NOMO-1 treated with DMSO at 0.1 percent for 48 hours (cell line): ENCODE results near the gene CNTN4.

ENCODE experiments used
- DNase-seq: peaks from one replicate; lab custom pipeline; 2025; ENCODE audit not compliant: unreplicated experiment; lab: John Stamatoyannopoulos, UW

Gene CNTN4

DNA sequence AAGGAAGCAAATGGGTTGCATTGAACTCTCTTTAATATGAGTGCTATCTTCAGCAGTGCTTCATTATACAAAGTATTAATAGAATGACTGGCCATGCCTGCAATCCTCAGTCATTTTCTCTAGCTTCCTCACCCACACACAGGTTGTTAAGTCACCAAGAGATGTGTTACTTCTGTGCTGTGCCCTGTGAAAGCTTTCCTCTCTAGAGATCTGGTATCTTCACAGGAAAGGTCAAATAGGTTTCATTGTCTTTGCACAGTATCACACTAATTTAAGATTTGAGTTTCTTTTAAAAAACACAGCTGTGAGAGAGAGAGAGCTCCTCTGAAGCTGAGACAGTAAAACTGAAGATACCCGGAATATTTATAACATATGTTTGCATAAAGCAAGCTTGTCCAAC is 278.6 kb downstream of the CNTN4 start:
- DNase-seq = no peak

- no peak for DNase-seq
These were observed 292.4 kb downstream of the CNTN4 start for GRCh38 chr3:2390926-2391532.

- no peak for DNase-seq
These were observed 293.2 kb downstream of the CNTN4 start for GRCh38 chr3:2391896-2392295.

- DNase-seq = no peak
These were observed 294.3 kb downstream of the CNTN4 start for GRCh38 chr3:2392981-2393380.

DNA sequence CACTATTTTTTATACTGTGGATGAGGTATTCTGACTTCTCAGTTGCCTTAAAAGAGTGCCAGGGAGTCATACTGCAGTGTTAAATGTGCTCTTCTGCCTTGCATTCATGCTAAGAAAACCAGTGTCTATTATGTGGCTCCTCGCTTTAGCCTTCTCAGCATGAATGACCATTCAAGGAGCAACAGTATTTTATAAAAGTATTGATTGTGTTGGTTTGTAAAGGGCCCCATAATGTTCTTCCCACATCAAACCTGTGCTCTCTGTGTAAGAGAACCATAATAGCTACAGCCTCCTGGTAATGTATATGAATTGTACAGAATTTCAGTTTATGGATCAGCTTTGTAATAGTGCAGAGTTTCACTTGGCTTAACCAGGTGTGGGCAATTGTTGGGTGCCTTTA is 316.4 kb downstream of the CNTN4 start:
- no peak for DNase-seq

DNA sequence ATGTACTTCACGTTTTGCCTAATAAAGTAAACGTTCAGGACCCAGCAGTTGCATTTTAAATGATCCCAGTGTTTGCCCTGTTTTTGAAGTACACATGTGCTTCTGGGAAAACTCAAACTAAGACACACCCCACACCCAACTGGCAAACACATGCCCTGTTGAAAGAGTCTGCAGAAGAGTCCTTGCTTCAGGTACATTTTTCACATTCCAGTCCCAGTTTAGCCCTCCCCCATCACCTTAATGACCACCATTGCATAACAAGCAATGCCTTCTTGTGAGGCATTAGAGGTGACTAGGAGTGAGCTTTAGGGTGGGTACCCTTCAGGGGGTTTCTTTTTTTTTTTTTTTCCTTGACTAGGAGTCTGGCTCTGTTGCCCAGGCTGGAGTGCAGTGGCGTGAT is 322.3 kb downstream of the CNTN4 start:
- DNase-seq = no peak

- no peak for DNase-seq
These were observed 324.5 kb downstream of the CNTN4 start for GRCh38 chr3:2423143-2423542.

DNA sequence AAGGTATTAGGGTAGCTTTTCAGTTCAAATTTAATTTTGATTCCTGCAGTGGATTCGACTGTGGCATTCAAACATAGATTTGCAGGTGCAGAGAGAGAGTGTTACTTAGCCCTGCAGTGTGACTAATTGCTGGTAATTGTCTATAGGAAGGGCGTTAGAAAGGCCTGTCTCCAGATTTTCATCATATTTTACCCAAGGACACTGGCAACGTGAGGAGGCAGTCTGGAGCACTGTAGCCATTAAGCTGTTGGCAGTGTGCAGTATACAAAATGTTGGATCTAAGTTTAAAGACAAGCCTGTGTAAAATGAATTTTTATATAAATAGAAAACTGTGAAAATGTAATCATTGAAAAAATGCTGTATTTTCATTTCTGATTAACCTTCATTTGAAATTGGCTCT is 342.9 kb downstream of the CNTN4 start:
- no peak for DNase-seq

DNA sequence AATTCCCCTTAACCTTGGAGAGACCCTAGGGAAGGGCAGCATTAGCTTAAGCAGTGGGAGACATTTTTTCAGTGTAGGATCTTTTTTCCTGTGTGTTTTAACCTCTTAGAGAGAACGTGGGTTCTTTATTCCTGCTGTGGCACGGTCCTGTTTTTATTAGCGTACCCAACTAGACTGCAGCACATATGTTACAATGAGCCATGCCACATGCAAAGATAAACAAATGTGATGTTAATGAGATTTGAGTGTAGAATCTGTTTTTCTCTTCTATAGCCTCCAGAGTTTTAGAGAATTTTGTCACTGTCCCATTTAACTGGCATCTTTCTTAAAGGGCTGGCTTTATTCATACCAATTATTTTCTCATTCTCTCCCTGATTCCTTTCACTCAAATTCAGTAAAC is 347.5 kb downstream of the CNTN4 start:
- DNase-seq = no peak

DNA sequence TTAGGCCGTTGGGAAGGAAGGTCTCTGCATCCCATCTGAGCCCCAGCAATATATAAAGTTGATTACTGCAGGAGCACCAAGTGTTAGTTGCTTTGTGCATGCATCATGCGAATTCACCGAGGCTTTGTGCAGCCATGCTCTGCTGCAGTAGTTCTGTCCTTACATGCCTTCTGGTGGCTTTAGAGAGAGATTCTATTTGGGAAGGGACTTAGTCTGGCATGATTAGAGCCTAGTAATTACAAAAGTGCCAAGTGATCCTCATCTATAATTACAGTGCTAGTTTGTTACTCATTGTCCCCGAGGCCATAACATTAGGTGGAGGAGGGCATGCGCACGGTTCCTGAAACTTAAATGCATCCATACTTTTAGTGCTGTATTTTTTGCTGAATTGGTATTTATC is 353.6 kb downstream of the CNTN4 start:
- no peak for DNase-seq

GRCh38 chr3:2454865-2455264 is 356.2 kb downstream of the CNTN4 start:
- DNase-seq = no peak

GRCh38 chr3:2456788-2457187 is 358.1 kb downstream of the CNTN4 start:
- no peak for DNase-seq

DNA sequence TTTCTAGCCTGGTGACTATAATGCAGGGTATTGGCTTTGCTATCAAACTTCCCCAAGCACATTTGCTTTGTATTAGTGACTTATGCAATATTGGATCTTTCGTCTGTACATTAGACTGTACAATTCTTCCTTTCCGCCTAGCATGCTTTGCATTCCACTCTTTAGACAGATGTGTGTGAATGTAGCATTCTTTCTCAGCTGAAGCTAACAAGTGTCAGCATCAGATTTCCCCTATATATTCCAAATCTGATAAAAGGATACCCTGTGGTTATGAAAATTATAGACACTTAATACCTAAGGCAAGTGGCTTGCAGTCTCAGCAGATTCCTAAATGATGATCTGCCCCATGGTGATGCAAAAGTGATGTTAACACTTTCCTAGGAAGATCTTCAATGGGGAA is 360.1 kb downstream of the CNTN4 start:
- no peak for DNase-seq

GRCh38 chr3:2465842-2466241 is 367.2 kb downstream of the CNTN4 start:
- DNase-seq = no peak

DNA sequence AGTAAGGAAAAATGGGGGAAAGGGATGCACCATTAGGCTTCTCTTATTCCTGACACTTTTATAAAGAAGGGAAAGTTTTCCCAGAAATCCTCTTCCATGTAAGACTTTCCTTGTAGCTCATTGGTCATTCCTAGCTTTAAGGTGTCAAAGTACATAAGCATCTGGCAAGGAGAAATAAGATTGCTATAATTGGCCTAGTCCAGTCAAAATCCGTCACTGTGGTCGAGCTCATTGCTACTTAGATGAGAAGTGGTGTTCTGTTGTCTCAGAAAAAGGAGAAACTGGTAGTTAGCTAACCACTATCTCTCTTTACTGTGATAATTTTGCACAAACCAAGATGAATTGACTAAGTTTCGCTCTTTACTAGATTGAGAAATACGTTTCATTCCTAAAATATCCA is 370.1 kb downstream of the CNTN4 start:
- DNase-seq = peak; percentile 53

- no peak for DNase-seq
These were observed 378.3 kb downstream of the CNTN4 start for GRCh38 chr3:2476996-2477395.

DNA sequence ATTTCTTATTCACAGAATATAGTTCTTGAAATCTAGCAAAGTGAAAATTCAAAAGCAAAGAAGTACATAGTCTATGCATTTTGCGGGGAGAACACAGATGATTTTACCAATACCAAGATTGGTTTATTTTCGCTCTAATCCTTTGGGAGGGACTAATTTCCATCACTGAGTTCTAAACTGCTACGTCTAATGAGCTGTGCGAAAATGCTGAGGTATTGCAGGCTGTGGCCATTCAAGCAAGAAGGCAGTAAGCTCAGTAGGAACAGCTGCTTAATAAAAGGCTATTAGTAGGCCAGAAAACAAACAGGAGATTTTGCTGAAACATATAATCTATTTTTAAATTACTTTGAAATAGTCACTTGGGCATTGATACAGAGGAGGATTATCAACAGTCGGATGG is 379.0 kb downstream of the CNTN4 start:
- no peak for DNase-seq

GRCh38 chr3:2484162-2485026 is 385.7 kb downstream of the CNTN4 start:
- DNase-seq = peak; percentile 37

DNA sequence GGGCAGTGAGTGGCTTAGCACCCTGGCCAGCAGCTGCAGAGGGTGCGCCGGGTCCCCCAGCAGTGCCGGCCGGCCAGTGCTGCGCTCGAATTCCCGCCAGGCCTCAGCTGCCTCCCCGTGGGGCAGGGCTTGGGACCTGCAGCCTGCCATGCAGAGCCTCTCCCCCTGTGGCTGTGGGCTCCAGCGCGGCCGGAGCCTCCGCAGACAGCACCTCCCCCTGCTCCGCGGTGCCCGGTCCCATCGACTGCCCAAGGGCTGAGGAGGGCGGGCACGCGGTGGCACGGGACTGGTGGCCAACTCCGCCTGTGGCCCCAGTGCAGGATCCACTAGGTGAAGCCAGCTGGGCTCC is 386.3 kb downstream of the CNTN4 start:
- no peak for DNase-seq

GRCh38 chr3:2495746-2496145 is 397.1 kb downstream of the CNTN4 start:
- DNase-seq = no peak

DNA sequence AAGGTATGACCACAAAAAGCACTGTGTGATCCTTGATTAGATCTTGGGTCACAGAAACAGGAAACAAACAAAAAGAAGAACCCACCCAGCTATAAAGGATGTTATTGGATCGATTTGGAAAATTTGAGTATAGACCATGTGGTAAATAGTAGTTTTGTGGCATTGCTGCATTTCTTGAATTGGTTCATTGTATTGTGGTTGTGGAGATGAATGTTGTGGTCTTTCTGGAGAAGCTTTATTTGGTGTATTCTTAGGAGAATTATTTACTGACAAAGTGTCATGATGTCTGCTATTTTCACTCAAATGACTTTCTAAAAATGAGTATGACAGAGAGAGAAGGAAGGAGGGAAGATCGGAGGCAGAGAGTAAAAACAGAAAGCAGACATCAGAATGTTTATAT is 406.2 kb downstream of the CNTN4 start:
- no peak for DNase-seq

DNA sequence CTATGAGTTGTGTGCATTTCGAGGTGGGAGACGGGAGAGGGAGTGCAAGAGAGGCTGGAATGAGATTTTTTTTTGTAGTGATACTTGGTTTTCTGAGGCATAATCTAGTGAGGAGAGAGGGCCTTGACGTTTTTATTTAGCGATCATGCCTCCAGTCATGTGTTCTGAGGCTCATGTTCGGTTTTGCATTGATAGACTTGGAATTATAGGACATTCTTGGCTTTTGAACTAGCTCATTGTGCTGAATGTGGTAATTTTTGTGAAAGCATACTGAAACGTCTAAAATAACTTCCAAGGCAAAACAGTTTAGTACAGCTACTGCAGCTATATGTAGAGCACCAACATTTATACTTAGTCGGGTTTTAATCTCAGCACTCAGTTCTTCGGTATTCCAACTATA is 408.1 kb downstream of the CNTN4 start:
- DNase-seq = no peak

DNA sequence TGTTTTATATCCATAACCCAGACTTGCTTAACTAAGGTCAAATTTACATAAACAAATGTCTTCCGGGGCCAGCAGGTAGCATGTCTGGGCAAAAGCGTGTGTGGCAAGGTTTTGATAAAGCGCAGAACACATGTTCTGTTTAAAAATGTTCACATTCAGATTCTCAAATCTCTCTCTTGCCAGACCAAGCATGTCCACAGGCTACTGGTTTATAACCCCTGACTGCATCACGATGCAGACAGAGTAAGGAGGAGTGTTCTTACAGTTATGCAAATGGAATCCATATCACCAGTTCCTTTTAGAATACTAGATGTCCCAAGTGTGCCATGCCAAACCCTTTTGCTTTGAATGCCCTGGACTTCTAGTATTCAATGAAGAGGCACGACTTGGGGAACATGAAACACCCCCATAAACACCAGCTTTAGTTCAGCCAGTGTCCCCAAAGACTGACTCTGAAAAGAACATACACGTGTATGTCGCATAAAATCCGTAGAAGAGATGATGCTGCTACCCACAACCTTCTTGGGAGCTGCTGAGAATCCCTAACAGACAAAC is 412.0 kb downstream of the CNTN4 start:
- DNase-seq = no peak
